LNCAP (cell line): ENCODE data around the gene MTERF4.

Experiments
- CTCF ChIP-seq: fragments of 450-650 bp; IDR thresholded peaks from 2 replicates; pipeline ENCODE4 v1.5.1; 2017; ENCODE audit warnings: mild to moderate bottlenecking

Gene MTERF4

GRCh38 chr2:241115361-241115760 lies 13.3 kb upstream of the MTERF4 start:
- TF ChIP-seq CTCF = no peak

- no peak for TF ChIP-seq CTCF
Observed at GRCh38 chr2:241114836-241115235, 12.7 kb upstream of the MTERF4 start.

GRCh38 chr2:241112592-241112991 lies 10.5 kb upstream of the MTERF4 start:
- TF ChIP-seq CTCF = no peak

- no peak for TF ChIP-seq CTCF
Observed at GRCh38 chr2:241112046-241112445, 10.0 kb upstream of the MTERF4 start.

GRCh38 chr2:241111440-241111805 lies 9.3 kb upstream of the MTERF4 start:
- TF ChIP-seq CTCF = no peak

GRCh38 chr2:241110607-241111439 lies 8.7 kb upstream of the MTERF4 start:
- no peak for TF ChIP-seq CTCF

- TF ChIP-seq CTCF = no peak
Observed at GRCh38 chr2:241110089-241110606, 8.1 kb upstream of the MTERF4 start.
